HG03565 (cell line): ENCODE data around the gene ALOX5.
"Not testable (repeated sequence)": the region's sequence is repeated elsewhere in the genome, so short reads cannot be mapped to it uniquely, and the experiment has no call there.

Source experiments
- ATAC-seq: cut with Tn5 transposase; IDR thresholded peaks from one replicate; pipeline ENCODE4 v1.9.1; 2021; ENCODE audit warnings: mild to moderate bottlenecking, moderate library complexity; ENCODE audit not compliant: unreplicated experiment

The ALOX5 gene

GRCh38 chr10:45373576-45374349 is at the start of gene ALOX5:
ALOX5 (plus strand) TSS chr10:45374216; CDS start chr10:45374280, 64 bp downstream.
- ATAC-seq = peak; percentile 36

GRCh38 chr10:45325116-45325515 is 48.9 kb upstream of the ALOX5 start:
- no peak for ATAC-seq

GRCh38 chr10:45326864-45327263 is 47.2 kb upstream of the ALOX5 start:
- ATAC-seq = not testable (repeated sequence)

- ATAC-seq = not testable (repeated sequence)
Measured at GRCh38 chr10:45331824-45332223, 42.2 kb upstream of the ALOX5 start.

- ATAC-seq = no peak
Measured at GRCh38 chr10:45339894-45340293, 34.1 kb upstream of the ALOX5 start.

- not testable (repeated sequence) for ATAC-seq
Measured at GRCh38 chr10:45340420-45340819, 33.6 kb upstream of the ALOX5 start.

- ATAC-seq = not testable (repeated sequence)
Measured at GRCh38 chr10:45346652-45347335, 27.2 kb upstream of the ALOX5 start.

- not testable (repeated sequence) for ATAC-seq
Measured at GRCh38 chr10:45347464-45347863, 26.6 kb upstream of the ALOX5 start.

GRCh38 chr10:45348196-45348765 is 25.7 kb upstream of the ALOX5 start:
- ATAC-seq = not testable (repeated sequence)

GRCh38 chr10:45353186-45353585 is 20.8 kb upstream of the ALOX5 start:
- peak; percentile 41 for ATAC-seq

- ATAC-seq = no peak
Measured at GRCh38 chr10:45354261-45354660, 19.8 kb upstream of the ALOX5 start.

- ATAC-seq = no peak
Measured at GRCh38 chr10:45355494-45355893, 18.5 kb upstream of the ALOX5 start.

GRCh38 chr10:45358961-45359360 is 15.1 kb upstream of the ALOX5 start:
- not testable (repeated sequence) for ATAC-seq

- not testable (repeated sequence) for ATAC-seq
Measured at GRCh38 chr10:45361983-45362799, 11.8 kb upstream of the ALOX5 start.

GRCh38 chr10:45367643-45368042 is 6.4 kb upstream of the ALOX5 start:
- ATAC-seq = not testable (repeated sequence)

GRCh38 chr10:45368181-45368580 is 5.8 kb upstream of the ALOX5 start:
- no peak for ATAC-seq

GRCh38 chr10:45370202-45370955 is 3.6 kb upstream of the ALOX5 start:
- ATAC-seq = no peak

GRCh38 chr10:45371560-45371959 is 2.5 kb upstream of the ALOX5 start:
- ATAC-seq = no peak

- no peak for ATAC-seq
Measured at GRCh38 chr10:45372251-45372951, 1.6 kb upstream of the ALOX5 start.
